D721Med (cell line): Measurements from ENCODE around the gene NACC2.

Source experiments
- DNase-seq: peaks from one replicate; pipeline ENCODE4 v3.0.0; 2011; ENCODE audit warnings: low spot score; ENCODE audit not compliant: insufficient read length
- FAIRE-seq: peaks from 2 replicates; lab custom pipeline; 2011; peaks lifted over from hg19 to GRCh38; lab: Jason Lieb, UNC
- CTCF ChIP-seq: IDR thresholded peaks from 2 replicates; pipeline ENCODE4 v1.5.1; 2012; ENCODE audit warnings: mild to moderate bottlenecking, control low read depth; ENCODE audit not compliant: insufficient read depth; ENCODE audit errors: missing control alignments

The NACC2 gene

GRCh38 chr9:136058084-136058483 is 37.0 kb downstream of the NACC2 start:
- DNase-seq (no peak), FAIRE-seq (no peak)
- TF ChIP-seq CTCF = no peak

GRCh38 chr9:136057236-136058081 is 37.6 kb downstream of the NACC2 start:
- no peak for TF ChIP-seq CTCF
- DNase-seq (no peak), FAIRE-seq (no peak)

GRCh38 chr9:136056546-136057235 is 38.4 kb downstream of the NACC2 start:
- DNase-seq (no peak), FAIRE-seq (no peak)
- no peak for TF ChIP-seq CTCF

- DNase-seq (no peak), FAIRE-seq (no peak)
- no peak for TF ChIP-seq CTCF
These were observed 39.2 kb downstream of the NACC2 start for GRCh38 chr9:136055715-136056545.

- no peak for FAIRE-seq
- DNase-seq = no peak
- TF ChIP-seq CTCF = no peak
These were observed 40.0 kb downstream of the NACC2 start for GRCh38 chr9:136054798-136055714.

- FAIRE-seq (no peak), DNase-seq (no peak)
- no peak for TF ChIP-seq CTCF
These were observed 40.9 kb downstream of the NACC2 start for GRCh38 chr9:136054146-136054545.
